Kidney (tissue), 14 donors: Measurements from ENCODE around the gene INSC. TPM values are rescaled to one million over a fixed set of nuclear protein-coding genes. Genes with fewer than 3 reads are reported as not detected.

ENCODE experiments used
- DNase-seq, 5 donors: peaks; one replicate each; pipeline ENCODE4 v3.0.0-alpha.2; 2013 to 2020
- FAIRE-seq: peaks from 2 replicates; lab custom pipeline; 2012; peaks lifted over from hg19 to GRCh38; lab: Jason Lieb, UNC
- H3K27ac ChIP-seq, 2 donors: one replicate each; pipeline ENCODE4 v1.7.0; 2013; ENCODE audit warnings: low read depth in 2 of 2, low read length in 2 of 2, inconsistent platforms in 1 of 2
- H3K27me3 ChIP-seq: one replicate; pipeline ENCODE4 v1.7.1; 2013; ENCODE audit warnings: low read length, inconsistent platforms; ENCODE audit not compliant: control insufficient read depth, insufficient read depth
- H3K36me3 ChIP-seq, 3 donors: one replicate each; pipeline versions ENCODE4 v1.7.0 to v1.7.1; 2013; ENCODE audit warnings: low read length in 3 of 3, control low read depth in 1 of 3, inconsistent platforms in 1 of 3; ENCODE audit not compliant: insufficient read depth in 3 of 3, control insufficient read depth in 2 of 3
- H3K4me1 ChIP-seq, 3 donors: one replicate each; pipeline versions ENCODE4 v1.7.0 to v1.7.1; 2013; ENCODE audit warnings: low read length in 3 of 3, inconsistent platforms in 1 of 3, low read depth in 1 of 3; ENCODE audit not compliant: control insufficient read depth in 2 of 3, insufficient read depth in 2 of 3
- H3K4me3 ChIP-seq, 3 donors: one replicate each; pipeline versions ENCODE4 v1.7.0 to v1.8.1; 2013; ENCODE audit warnings: low read length in 3 of 3, control low read depth in 1 of 3, inconsistent platforms in 1 of 3
- H3K9ac ChIP-seq, 3 donors: one replicate each; pipeline versions ENCODE4 v1.7.0 to v1.7.1; 2013; ENCODE audit warnings: low read length in 3 of 3, control low read depth in 1 of 3, inconsistent platforms in 1 of 3
- H3K9me3 ChIP-seq, 3 donors: one replicate each; pipeline versions ENCODE4 v1.7.0 to v1.7.1; 2013; ENCODE audit warnings: low read length in 3 of 3, control low read depth in 1 of 3, inconsistent platforms in 1 of 3; ENCODE audit not compliant: control insufficient read depth in 2 of 3, insufficient read depth in 1 of 3
- CTCF ChIP-seq: IDR thresholded peaks from 3 replicates; pipeline ENCODE4 v1.5.1; 2012; ENCODE audit warnings: mild to moderate bottlenecking, moderate library complexity, borderline replicate concordance; ENCODE audit not compliant: insufficient read depth; ENCODE audit errors: extremely low read depth
- intact Hi-C: fragments of 100-400 bp; cut with DNase I; formaldehyde crosslinking; loops from one replicate; pipeline ENCODE4 v1.11.1; 2022
- polyA plus RNA-seq: library from polyadenylated mRNA; stranded (reverse); fragments of 350-450 nt; fragmentation: Illumina TruSeq; extraction: RNeasy Lipid Tissue Mini Kit (QIAGEN cat#74804); gene quantifications from one replicate; pipeline ENCODE4 v1.2.3, GENCODE V29; 2014; ENCODE audit warnings: low read depth, low replicate concordance; ENCODE audit not compliant: insufficient read depth
- total RNA-seq: library from RNA; stranded (reverse); fragmentation: NEBNext Ultra II Directional; extraction: Animal tissue kit (Norgen Biotek cat#: 25700); gene quantifications from one replicate; pipeline ENCODE4 v1.2.1, GENCODE V29; 2021
- donor health status: control.
- donor health status: control.
- donor health status: control.
- donor health status: control.
- donor health status: control.
- donor health status: DM: yes; HTN: yes; CAD: no.
- donor health status: Normal renal cell carcinoma (clear cell type).

Gene INSC
- total and polyA plus RNA-seq, 2 donors from 2014 or later = 0.41 to 1.3 TPM

- no peak overlapping the region for H3K4me3 ChIP-seq
- no peak for FAIRE-seq
- H3K4me1 ChIP-seq = peaks cover 0 to 4% (median 2%) of the 10 kb centered on the region in 3 donors
- H3K27me3 ChIP-seq = no peaks in the 10 kb centered on the region
- intact Hi-C loops = no loop called here
- no peak overlapping the region for H3K9ac ChIP-seq
- TF ChIP-seq CTCF = no peak
- no peak for DNase-seq
- H3K27ac ChIP-seq = no peak overlapping the region
- H3K36me3 ChIP-seq = no peaks in the 10 kb centered on the region
- no peaks in the 10 kb centered on the region for H3K9me3 ChIP-seq
These were observed 74.5 kb downstream of the INSC start for GRCh38 chr11:15189189-15189588.

- Histone ChIP-seq H3K36me3 (no peaks in the 10 kb centered on the region), H3K9me3 (no peaks in the 10 kb centered on the region), H3K9ac (no peak overlapping the region), H3K27me3 (no peaks in the 10 kb centered on the region), H3K27ac (no peak overlapping the region), H3K4me1 (peaks cover 0 to 10% (median 4%) of the 10 kb centered on the region in 3 donors), H3K4me3 (no peak overlapping the region)
- intact Hi-C loops = no loop called here
- FAIRE-seq (no peak), DNase-seq (no peak)
- TF ChIP-seq CTCF = no peak
These were observed 75.1 kb downstream of the INSC start for GRCh38 chr11:15189641-15190365.

GRCh38 chr11:15190611-15191010 is 75.9 kb downstream of the INSC start:
- peaks cover 0 to 14% (median 5%) of the 10 kb centered on the region in 3 donors for H3K4me1 ChIP-seq
- DNase-seq (no peak), FAIRE-seq (no peak)
- no peak for TF ChIP-seq CTCF
- no peaks in the 10 kb centered on the region for H3K36me3 ChIP-seq
- H3K27me3 ChIP-seq = no peaks in the 10 kb centered on the region
- intact Hi-C loops = no loop called here
- no peak overlapping the region for H3K9ac ChIP-seq
- H3K4me3 ChIP-seq = no peak overlapping the region
- H3K27ac ChIP-seq = no peak overlapping the region
- no peaks in the 10 kb centered on the region for H3K9me3 ChIP-seq
